ENCODE data around the gene DNAH3.
"Not testable (repeated sequence)": the region's sequence is repeated elsewhere in the genome, so short reads cannot be mapped to it uniquely, and the experiment has no call there.

DNAH3 gene

GRCh38 chr16:20997147-20997546, 153.5 kb downstream of the DNAH3 start:
- no peak for DNase-seq (ENCODE audit: low read depth)

DNA sequence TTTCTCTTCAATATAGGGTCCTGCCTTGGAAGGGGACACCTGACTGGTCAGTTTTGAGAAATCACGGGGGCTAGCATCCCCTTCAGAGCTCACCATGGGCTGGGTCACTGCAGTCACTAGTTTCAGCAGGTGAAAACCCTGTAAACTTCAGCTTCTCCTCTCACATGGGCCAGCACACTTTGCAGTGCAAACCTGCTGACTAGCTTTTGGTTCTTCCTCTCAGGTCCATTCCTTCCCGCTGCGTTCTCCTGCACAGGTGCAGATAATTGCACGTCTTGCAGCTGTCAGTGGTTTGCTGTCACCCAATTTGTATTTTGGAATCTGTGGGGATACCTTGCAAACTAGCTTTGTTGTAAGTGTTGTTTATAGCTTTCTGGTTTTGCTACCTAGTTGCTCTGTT, 154.9 kb downstream of the DNAH3 start:
- DNase-seq (ENCODE audit: low read depth): no peak

DNA sequence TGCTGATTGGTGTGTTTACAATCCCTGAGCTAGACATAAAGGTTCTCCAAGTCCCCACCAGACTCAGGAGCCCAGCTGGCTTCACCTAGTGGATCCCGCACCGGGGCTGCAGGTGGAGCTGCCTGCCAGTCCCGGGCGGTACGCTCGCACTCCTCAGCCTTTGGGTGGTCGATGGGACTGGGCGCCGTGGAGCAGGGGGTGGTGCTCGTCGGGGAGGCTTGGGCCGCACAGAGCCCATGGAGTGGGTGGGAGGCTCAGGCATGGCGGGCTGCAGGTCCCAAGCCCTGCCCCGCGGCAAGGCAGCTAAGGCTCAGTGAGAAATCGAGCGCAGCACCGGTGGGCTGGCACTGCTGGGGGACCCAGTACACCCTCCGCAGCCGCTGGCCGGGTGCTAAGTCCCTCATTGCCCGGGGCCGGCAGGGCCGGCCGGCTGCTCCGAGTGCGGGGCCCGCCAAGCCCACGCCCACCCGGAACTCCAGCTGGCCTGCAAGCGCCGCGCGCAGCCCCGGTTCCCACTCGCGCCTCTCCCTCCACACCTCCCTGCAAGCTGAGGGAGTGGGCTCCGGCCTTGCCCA, 161.1 kb downstream of the DNAH3 start:
- DNase-seq (ENCODE audit: low read depth): not testable (repeated sequence)

DNA sequence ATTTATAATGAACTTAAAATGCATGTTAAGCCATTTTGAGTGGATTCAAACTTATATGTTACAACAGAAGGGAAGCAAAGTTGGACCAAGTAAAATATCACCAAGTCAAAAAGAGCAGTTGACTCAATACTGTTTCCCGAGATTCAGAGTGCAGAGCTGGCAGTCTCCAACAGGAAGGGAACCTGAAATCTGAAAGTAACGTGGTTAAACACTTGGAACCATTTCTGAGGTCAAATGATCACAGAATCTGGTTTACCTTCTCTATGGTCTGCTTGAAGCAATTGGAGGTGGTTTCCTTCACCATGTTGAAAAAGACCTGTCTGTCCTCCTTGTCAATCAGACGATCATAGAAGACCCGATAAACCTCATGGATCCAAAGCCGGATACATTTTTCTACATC, 163.6 kb downstream of the DNAH3 start:
- no peak for DNase-seq (ENCODE audit: low read depth)

DNA sequence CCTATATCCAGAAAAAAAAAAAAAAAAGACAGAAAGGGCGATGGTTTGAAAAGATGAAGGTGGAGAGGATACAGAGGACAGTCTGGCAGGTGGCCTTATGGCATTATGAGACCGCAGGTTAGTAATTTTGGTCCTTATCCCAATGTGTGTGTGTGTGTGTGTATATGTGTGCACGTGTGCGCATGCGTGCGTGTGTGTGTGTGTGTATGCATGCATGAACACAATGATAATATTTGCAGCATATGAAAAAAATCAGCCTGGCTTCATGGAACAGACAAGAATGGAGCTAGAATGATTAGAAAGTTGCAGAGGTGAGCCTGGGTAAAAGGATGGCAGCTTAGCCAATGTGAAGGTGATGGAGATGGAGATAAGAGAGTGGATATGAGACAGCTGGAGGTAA, 166.6 kb downstream of the DNAH3 start:
- DNase-seq (ENCODE audit: low read depth): no peak

DNA sequence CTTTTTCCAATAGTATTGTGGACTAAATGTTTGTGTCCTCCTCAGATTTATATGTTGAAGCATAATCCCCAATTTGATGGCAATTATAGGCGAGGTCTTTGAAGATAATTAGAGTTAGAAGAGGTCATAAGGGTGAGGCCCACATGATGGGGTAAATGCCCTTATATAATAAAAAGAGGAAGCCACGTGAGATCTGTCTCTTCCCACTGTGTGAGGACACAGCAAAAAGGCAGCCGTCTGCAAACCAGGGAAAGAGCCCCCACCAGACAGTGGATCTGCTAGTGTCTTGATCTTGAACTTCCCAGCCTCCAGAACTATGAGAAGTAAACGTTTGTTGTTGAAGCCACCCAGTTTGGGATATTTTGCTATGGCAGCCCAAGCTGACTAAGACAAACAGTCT, 174.1 kb downstream of the DNAH3 start:
- DNase-seq (ENCODE audit: low read depth): no peak

DNA sequence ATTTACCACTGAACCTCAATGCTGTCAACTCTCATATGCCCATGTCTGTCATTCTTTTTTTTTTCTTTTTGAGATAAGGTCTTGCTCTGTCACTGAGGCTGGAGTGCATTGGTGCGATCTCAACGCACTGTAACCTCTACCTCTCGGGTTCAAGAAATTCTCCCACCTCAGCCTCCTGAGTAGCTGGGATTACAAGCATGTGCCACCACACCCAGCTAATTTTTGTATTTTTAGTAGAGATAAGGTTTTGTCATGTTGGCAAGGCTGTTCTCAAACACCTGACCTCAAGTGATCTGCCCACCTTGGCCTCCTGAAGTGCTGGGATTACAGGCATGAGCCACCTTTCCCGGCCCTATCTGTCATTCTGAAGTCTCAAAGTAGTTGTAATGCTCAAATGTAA, 177.4 kb downstream of the DNAH3 start:
- not testable (repeated sequence) for DNase-seq (ENCODE audit: low read depth)

DNA sequence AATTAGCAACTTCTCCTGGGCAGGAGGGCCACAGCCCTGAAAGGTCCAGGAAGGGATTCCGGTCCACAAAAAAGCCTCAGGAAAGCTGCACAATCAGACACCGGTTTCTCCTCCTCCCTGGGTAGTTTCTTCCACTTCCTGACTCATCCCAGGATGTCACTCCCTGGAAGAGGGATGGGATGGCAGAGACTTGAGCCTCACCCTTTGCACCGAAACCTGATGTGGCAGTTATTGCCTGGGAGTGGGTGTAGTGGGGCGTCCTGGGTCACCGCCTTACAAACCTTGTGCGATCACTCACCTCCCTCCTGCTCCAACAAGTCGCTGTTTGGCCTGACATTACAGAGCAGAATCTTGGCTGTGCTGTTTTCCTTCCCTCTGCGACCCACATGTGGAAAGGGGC, 179.2 kb downstream of the DNAH3 start:
- DNase-seq (ENCODE audit: low read depth): no peak

DNA sequence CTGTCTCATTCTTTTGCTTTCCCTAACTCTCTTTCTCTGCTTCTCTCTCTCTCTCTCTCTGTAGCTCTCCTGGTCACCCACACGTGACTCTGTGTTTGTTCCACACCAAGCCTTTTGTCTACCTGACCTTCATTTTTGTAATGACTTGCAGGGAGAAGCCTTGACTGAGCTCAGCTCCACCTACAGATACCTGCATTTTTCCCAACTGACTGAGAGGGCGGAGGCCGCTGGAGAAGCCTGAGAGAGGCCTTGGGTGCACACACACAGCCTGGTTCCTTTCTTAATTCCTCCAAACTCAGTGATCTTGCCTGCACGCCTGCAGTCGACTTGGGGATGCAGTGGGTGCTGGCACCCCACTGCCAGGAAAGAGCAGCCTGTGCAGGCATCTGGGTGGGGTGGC, 181.3 kb downstream of the DNAH3 start:
- DNase-seq (ENCODE audit: low read depth): no peak

- DNase-seq (ENCODE audit: low read depth): no peak
Measured at GRCh38 chr16:20968765-20969164, 181.9 kb downstream of the DNAH3 start.

DNA sequence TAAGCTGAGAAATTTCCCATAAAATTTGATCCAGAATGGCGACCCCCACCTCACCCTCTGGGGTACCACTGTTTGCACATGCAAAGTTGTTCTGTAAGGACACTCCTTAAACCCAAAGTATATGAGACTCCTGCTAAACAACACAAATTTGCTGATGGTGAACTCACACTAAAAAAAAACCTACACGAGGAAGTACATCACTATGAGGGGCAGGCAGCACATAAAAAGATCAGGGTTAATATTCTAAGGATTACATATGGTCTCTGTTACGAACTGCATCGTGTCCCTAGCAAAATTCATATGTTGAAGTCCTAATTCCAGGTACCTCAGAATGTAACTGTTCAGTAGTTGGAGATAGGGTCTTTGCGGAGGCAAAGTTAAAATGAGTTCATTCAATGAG, 189.7 kb downstream of the DNAH3 start:
- DNase-seq (ENCODE audit: low read depth): no peak

- DNase-seq (ENCODE audit: low read depth): no peak
Measured at GRCh38 chr16:20957153-20957552, 193.5 kb downstream of the DNAH3 start.

DNA sequence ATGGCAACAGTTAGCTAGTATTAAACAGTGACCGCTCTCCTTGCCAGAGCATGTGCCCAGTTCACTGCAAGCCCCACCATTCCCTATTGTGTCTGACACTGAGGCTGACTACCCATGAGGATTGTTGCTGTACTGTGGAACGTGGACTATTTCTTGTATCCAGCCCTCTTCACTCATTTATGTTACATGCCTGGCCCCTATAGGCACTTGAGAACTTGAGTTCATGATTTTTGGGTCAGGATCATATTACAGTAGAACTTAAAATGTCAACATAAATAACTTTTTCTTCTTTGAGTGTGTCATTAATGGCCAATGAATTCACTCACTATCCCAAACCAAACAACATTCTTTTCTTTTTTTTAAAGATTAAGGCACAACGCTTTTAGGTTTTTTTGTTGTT, 194.3 kb downstream of the DNAH3 start:
- DNase-seq (ENCODE audit: low read depth): no peak

DNA sequence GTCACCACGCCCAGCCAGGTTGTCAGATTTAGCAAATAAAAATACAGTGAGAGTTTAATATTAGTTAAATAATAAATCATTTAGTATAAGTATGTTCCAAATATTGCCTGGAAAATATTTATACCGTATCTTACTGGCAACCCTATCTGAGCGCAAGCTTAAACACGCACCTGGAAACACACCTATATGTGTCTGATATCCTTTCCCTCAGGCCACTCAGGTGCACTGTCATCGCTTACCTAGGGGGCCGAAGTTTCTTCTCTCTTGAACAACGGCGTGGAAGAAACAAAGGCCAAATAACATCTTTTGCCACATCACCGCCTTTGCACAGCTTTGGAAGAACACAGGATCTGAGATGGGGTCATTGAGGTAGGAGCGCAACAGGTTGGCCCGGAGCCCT, 196.1 kb downstream of the DNAH3 start:
- no peak for DNase-seq (ENCODE audit: low read depth)

GRCh38 chr16:20952139-20952920, 198.3 kb downstream of the DNAH3 start:
- DNase-seq (ENCODE audit: low read depth): no peak

DNA sequence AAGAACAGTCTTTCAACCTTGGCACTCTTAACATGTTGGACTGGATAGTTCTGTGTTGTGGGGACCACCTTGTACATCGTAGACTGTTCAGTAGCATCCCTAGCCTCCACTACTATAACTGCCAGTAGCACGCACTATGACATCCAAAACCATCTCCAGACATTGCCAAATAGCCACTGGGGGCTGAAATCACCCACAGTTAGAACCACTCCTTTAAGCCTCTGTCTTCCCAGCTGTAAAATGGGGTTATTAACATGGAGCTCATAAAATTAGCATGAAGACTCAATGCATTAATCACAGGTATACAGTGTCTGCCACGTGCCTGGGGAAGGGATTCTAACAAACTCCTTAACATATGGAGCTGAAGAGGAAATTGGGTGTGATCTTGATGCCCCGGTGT, 200.4 kb downstream of the DNAH3 start:
- no peak for DNase-seq (ENCODE audit: low read depth)

- no peak for DNase-seq (ENCODE audit: low read depth)
Measured at GRCh38 chr16:20949660-20950059, 201.0 kb downstream of the DNAH3 start.

GRCh38 chr16:20948444-20948843, 202.2 kb downstream of the DNAH3 start:
- DNase-seq (ENCODE audit: low read depth): no peak

DNA sequence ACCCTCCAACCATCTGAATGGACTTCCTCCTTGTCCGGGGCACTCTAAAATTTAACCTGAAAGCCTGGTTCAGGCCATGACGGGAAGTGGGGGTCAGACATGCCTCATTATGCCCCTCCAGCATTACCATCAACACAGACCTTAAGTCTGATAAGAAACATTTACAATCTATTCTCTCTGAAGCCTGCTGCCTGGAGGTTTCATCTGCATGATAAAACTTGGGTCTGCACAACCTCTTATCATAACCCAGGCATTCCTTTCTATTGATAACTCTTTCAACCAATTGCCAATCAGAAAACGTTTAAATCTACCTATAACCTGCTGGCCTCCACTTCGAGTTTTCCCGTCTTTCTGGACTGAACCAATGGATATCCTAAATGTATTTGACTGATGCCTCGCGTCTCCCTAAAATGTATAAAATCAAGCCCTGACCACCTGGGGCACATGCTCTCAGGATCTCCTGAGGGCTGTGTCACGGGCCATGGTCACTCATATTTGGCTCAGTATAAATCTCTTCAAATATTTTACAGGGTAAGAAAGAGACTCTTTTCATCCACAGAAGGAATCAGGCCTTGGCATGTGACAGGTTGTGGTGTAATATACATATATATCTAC, 204.5 kb downstream of the DNAH3 start:
- no peak for DNase-seq (ENCODE audit: low read depth)

- DNase-seq (ENCODE audit: low read depth): not testable (repeated sequence)
Measured at GRCh38 chr16:20945575-20945875, 205.1 kb downstream of the DNAH3 start.

GRCh38 chr16:20944861-20945574, 205.6 kb downstream of the DNAH3 start:
- no peak for DNase-seq (ENCODE audit: low read depth)

DNA sequence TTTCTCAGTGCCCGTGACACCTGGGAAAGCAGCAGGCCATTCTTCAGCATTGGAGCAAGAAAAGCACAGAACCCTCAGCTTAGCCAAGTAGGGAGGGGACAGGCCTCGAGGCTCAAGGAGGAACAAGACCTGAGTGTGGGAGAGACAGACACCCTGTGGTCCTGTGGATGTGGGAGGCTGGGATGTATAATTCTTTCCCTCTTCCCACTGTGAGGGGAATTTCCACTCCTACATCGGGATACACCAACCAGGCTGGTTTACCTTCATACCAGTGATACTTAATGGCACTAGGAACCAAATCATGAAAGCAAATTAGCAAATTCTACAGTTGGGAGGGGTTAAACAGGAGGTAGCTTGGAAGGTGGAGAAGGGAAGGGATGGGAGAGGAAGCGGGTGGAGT, 208.4 kb downstream of the DNAH3 start:
- DNase-seq (ENCODE audit: low read depth): no peak

DNA sequence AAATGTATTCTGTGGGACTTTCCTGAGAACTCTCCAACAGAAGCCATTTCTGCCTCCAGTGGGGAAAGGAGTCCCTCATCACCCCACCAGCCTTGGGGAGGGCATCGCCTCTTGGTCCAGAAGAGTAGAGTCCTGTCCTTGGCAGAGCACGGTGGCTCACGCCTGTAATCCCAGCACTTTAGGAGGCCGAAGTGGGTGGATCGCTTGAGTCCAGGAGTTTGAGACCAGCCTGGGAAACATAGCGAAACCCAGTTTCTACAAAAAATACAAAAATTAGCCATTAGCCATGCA, 209.1 kb downstream of the DNAH3 start:
- no peak for DNase-seq (ENCODE audit: low read depth)
